ENCODE results near the gene DGKI. TPM values are rescaled to one million over a fixed set of nuclear protein-coding genes. Genes with fewer than 3 reads are reported as not detected.

Gene DGKI
- total and polyA plus RNA-seq, 2 donors = 0.14 to 0.33 TPM

GRCh38 chr7:137657476-137658189, 189.1 kb downstream of the DGKI start:
- H3K4me3 ChIP-seq (ENCODE audit: low read length in 2 of 2) = no peak overlapping the region
- no peak for DNase-seq (ENCODE audit: low read depth in 6 of 9, low spot score in 9 of 9)
- no peak overlapping the region for H3K27ac ChIP-seq (ENCODE audit: low read depth in 1 of 2, low read length in 1 of 2)
- no peaks in the 10 kb centered on the region for H3K36me3 ChIP-seq (ENCODE audit: control insufficient read depth in 2 of 2, insufficient read depth in 2 of 2, low read length in 1 of 2)
- H3K9me3 ChIP-seq (ENCODE audit: control insufficient read depth in 2 of 2, insufficient read depth in 1 of 2, low read length in 1 of 2) = no peaks in the 10 kb centered on the region
- H3K4me1 ChIP-seq (ENCODE audit: control insufficient read depth in 2 of 2, insufficient read depth in 2 of 2, low read length in 2 of 2) = no peaks in the 10 kb centered on the region
- 92% methylated on average over 4 of the region's 4 CpGs for WGBS
- H3K27me3 ChIP-seq (ENCODE audit: control insufficient read depth in 2 of 2, insufficient read depth in 1 of 2, low read length in 1 of 2) = no peaks in the 10 kb centered on the region

- Histone ChIP-seq H3K9me3 (ENCODE audit: control insufficient read depth in 2 of 2, insufficient read depth in 1 of 2, low read length in 1 of 2) (no peaks in the 10 kb centered on the region), H3K4me1 (ENCODE audit: control insufficient read depth in 2 of 2, insufficient read depth in 2 of 2, low read length in 2 of 2) (no peaks in the 10 kb centered on the region), H3K27ac (ENCODE audit: low read depth in 1 of 2, low read length in 1 of 2) (no peak overlapping the region), H3K4me3 (ENCODE audit: low read length in 2 of 2) (no peak overlapping the region), H3K36me3 (ENCODE audit: control insufficient read depth in 2 of 2, insufficient read depth in 2 of 2, low read length in 1 of 2) (no peaks in the 10 kb centered on the region), H3K27me3 (ENCODE audit: control insufficient read depth in 2 of 2, insufficient read depth in 1 of 2, low read length in 1 of 2) (no peaks in the 10 kb centered on the region)
- no peak for DNase-seq (ENCODE audit: low read depth in 6 of 9, low spot score in 9 of 9)
- WGBS = 97% methylated on average over 3 of the region's 3 CpGs
Measured at GRCh38 chr7:137656850-137657232, 189.9 kb downstream of the DGKI start.

- no peaks in the 10 kb centered on the region for H3K4me1 ChIP-seq (ENCODE audit: control insufficient read depth in 2 of 2, insufficient read depth in 2 of 2, low read length in 2 of 2)
- no peak overlapping the region for H3K27ac ChIP-seq (ENCODE audit: low read depth in 1 of 2, low read length in 1 of 2)
- no peaks in the 10 kb centered on the region for H3K9me3 ChIP-seq (ENCODE audit: control insufficient read depth in 2 of 2, insufficient read depth in 1 of 2, low read length in 1 of 2)
- no peaks in the 10 kb centered on the region for H3K27me3 ChIP-seq (ENCODE audit: control insufficient read depth in 2 of 2, insufficient read depth in 1 of 2, low read length in 1 of 2)
- no peaks in the 10 kb centered on the region for H3K36me3 ChIP-seq (ENCODE audit: control insufficient read depth in 2 of 2, insufficient read depth in 2 of 2, low read length in 1 of 2)
- peak; percentile 23 to 75 (median 43) for DNase-seq (ENCODE audit: low read depth in 6 of 9, low spot score in 9 of 9)
- 7% methylated on average over 8 of the region's 8 CpGs for WGBS
- H3K4me3 ChIP-seq (ENCODE audit: low read length in 2 of 2) = no peak overlapping the region
Measured at GRCh38 chr7:137656227-137656849, 190.4 kb downstream of the DGKI start.

GRCh38 chr7:137655804-137656203, 191.0 kb downstream of the DGKI start:
- WGBS = 84% methylated on average over 6 of the region's 6 CpGs
- no peaks in the 10 kb centered on the region for H3K9me3 ChIP-seq (ENCODE audit: control insufficient read depth in 2 of 2, insufficient read depth in 1 of 2, low read length in 1 of 2)
- DNase-seq (ENCODE audit: low read depth in 6 of 9, low spot score in 9 of 9) = no peak
- no peaks in the 10 kb centered on the region for H3K27me3 ChIP-seq (ENCODE audit: control insufficient read depth in 2 of 2, insufficient read depth in 1 of 2, low read length in 1 of 2)
- H3K36me3 ChIP-seq (ENCODE audit: control insufficient read depth in 2 of 2, insufficient read depth in 2 of 2, low read length in 1 of 2) = no peaks in the 10 kb centered on the region
- H3K27ac ChIP-seq (ENCODE audit: low read depth in 1 of 2, low read length in 1 of 2) = no peak overlapping the region
- no peak overlapping the region for H3K4me3 ChIP-seq (ENCODE audit: low read length in 2 of 2)
- no peaks in the 10 kb centered on the region for H3K4me1 ChIP-seq (ENCODE audit: control insufficient read depth in 2 of 2, insufficient read depth in 2 of 2, low read length in 2 of 2)

GRCh38 chr7:137652721-137653120, 194.1 kb downstream of the DGKI start:
- H3K9me3 ChIP-seq (ENCODE audit: control insufficient read depth in 2 of 2, insufficient read depth in 1 of 2, low read length in 1 of 2) = no peaks in the 10 kb centered on the region
- H3K4me1 ChIP-seq (ENCODE audit: control insufficient read depth in 2 of 2, insufficient read depth in 2 of 2, low read length in 2 of 2) = no peaks in the 10 kb centered on the region
- 72% methylated on average over 1 of the region's 1 CpG for WGBS
- H3K27me3 ChIP-seq (ENCODE audit: control insufficient read depth in 2 of 2, insufficient read depth in 1 of 2, low read length in 1 of 2) = no peaks in the 10 kb centered on the region
- no peak overlapping the region for H3K4me3 ChIP-seq (ENCODE audit: low read length in 2 of 2)
- H3K36me3 ChIP-seq (ENCODE audit: control insufficient read depth in 2 of 2, insufficient read depth in 2 of 2, low read length in 1 of 2) = no peaks in the 10 kb centered on the region
- no peak for DNase-seq (ENCODE audit: low read depth in 6 of 9, low spot score in 9 of 9)
- no peak overlapping the region for H3K27ac ChIP-seq (ENCODE audit: low read depth in 1 of 2, low read length in 1 of 2)

- DNase-seq (ENCODE audit: low read depth in 6 of 9, low spot score in 9 of 9) = no peak
- no peaks in the 10 kb centered on the region for H3K4me1 ChIP-seq (ENCODE audit: control insufficient read depth in 2 of 2, insufficient read depth in 2 of 2, low read length in 2 of 2)
- no peak overlapping the region for H3K27ac ChIP-seq (ENCODE audit: low read depth in 1 of 2, low read length in 1 of 2)
- H3K27me3 ChIP-seq (ENCODE audit: control insufficient read depth in 2 of 2, insufficient read depth in 1 of 2, low read length in 1 of 2) = no peaks in the 10 kb centered on the region
- no peaks in the 10 kb centered on the region for H3K36me3 ChIP-seq (ENCODE audit: control insufficient read depth in 2 of 2, insufficient read depth in 2 of 2, low read length in 1 of 2)
- H3K4me3 ChIP-seq (ENCODE audit: low read length in 2 of 2) = no peak overlapping the region
- H3K9me3 ChIP-seq (ENCODE audit: control insufficient read depth in 2 of 2, insufficient read depth in 1 of 2, low read length in 1 of 2) = no peaks in the 10 kb centered on the region
- WGBS = 94% methylated on average over 3 of the region's 3 CpGs
Measured at GRCh38 chr7:137647905-137648565, 198.7 kb downstream of the DGKI start.

- WGBS = 8% methylated on average over 2 of the region's 2 CpGs
- no peaks in the 10 kb centered on the region for H3K27me3 ChIP-seq (ENCODE audit: control insufficient read depth in 2 of 2, insufficient read depth in 1 of 2, low read length in 1 of 2)
- no peaks in the 10 kb centered on the region for H3K4me1 ChIP-seq (ENCODE audit: control insufficient read depth in 2 of 2, insufficient read depth in 2 of 2, low read length in 2 of 2)
- H3K4me3 ChIP-seq (ENCODE audit: low read length in 2 of 2) = no peak overlapping the region
- no peak overlapping the region for H3K27ac ChIP-seq (ENCODE audit: low read depth in 1 of 2, low read length in 1 of 2)
- no peaks in the 10 kb centered on the region for H3K9me3 ChIP-seq (ENCODE audit: control insufficient read depth in 2 of 2, insufficient read depth in 1 of 2, low read length in 1 of 2)
- DNase-seq (ENCODE audit: low read depth in 6 of 9, low spot score in 9 of 9) = no peak
- no peaks in the 10 kb centered on the region for H3K36me3 ChIP-seq (ENCODE audit: control insufficient read depth in 2 of 2, insufficient read depth in 2 of 2, low read length in 1 of 2)
Measured at GRCh38 chr7:137642472-137642871, 204.3 kb downstream of the DGKI start.

GRCh38 chr7:137642031-137642430, 204.7 kb downstream of the DGKI start:
- Histone ChIP-seq H3K9me3 (ENCODE audit: control insufficient read depth in 2 of 2, insufficient read depth in 1 of 2, low read length in 1 of 2) (no peaks in the 10 kb centered on the region), H3K27me3 (ENCODE audit: control insufficient read depth in 2 of 2, insufficient read depth in 1 of 2, low read length in 1 of 2) (no peaks in the 10 kb centered on the region), H3K27ac (ENCODE audit: low read depth in 1 of 2, low read length in 1 of 2) (no peak overlapping the region), H3K4me3 (ENCODE audit: low read length in 2 of 2) (no peak overlapping the region), H3K4me1 (ENCODE audit: control insufficient read depth in 2 of 2, insufficient read depth in 2 of 2, low read length in 2 of 2) (no peaks in the 10 kb centered on the region), H3K36me3 (ENCODE audit: control insufficient read depth in 2 of 2, insufficient read depth in 2 of 2, low read length in 1 of 2) (no peaks in the 10 kb centered on the region)
- no peak for DNase-seq (ENCODE audit: low read depth in 6 of 9, low spot score in 9 of 9)

- Histone ChIP-seq H3K27me3 (ENCODE audit: control insufficient read depth in 2 of 2, insufficient read depth in 1 of 2, low read length in 1 of 2) (no peaks in the 10 kb centered on the region), H3K4me3 (ENCODE audit: low read length in 2 of 2) (no peak overlapping the region), H3K9me3 (ENCODE audit: control insufficient read depth in 2 of 2, insufficient read depth in 1 of 2, low read length in 1 of 2) (no peaks in the 10 kb centered on the region), H3K4me1 (ENCODE audit: control insufficient read depth in 2 of 2, insufficient read depth in 2 of 2, low read length in 2 of 2) (no peaks in the 10 kb centered on the region), H3K36me3 (ENCODE audit: control insufficient read depth in 2 of 2, insufficient read depth in 2 of 2, low read length in 1 of 2) (no peaks in the 10 kb centered on the region), H3K27ac (ENCODE audit: low read depth in 1 of 2, low read length in 1 of 2) (no peak overlapping the region)
- DNase-seq (ENCODE audit: low read depth in 6 of 9, low spot score in 9 of 9) = no peak
- 92% methylated on average over 2 of the region's 2 CpGs for WGBS
Measured at GRCh38 chr7:137636376-137636775, 210.4 kb downstream of the DGKI start.
